GM19239 (cell line): ENCODE measurements around the gene CMSS1.

Experiments used
- DNase-seq: peaks from one replicate; pipeline ENCODE4 v3.0.0; 2011; ENCODE audit warnings: low spot score; ENCODE audit not compliant: insufficient read length
- FAIRE-seq: peaks from 2 replicates; lab custom pipeline; 2011; peaks lifted over from hg19 to GRCh38; lab: Jason Lieb, UNC

Gene CMSS1

GRCh38 chr3:100179692-100180349 is 362.2 kb downstream of the CMSS1 start:
- FAIRE-seq: no peak
- no peak for DNase-seq

DNA sequence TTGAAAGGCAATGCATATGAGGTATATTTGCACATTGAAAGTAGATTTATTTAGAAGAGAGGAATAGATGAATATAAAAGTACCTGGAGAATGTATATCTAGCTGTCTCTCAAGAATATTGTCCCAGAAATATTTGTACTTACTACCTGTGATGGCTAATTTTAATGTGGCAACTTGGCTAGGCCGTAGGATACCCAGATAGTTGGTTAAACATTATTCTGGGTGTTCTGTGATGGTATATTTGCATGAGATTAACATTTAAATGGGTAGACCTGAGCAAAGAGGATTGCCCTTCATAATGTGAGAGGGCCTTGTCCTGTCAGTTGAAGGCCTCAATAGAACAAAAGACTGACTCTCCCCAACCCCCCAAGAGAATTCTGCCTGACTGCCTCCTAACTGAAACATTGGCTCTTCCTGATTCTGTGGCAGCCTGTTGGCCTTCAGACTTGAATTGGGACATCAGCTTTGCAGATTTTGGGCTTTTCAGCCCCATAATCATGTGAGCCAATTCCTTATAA is 366.0 kb downstream of the CMSS1 start:
- FAIRE-seq (no peak), DNase-seq (no peak)

GRCh38 chr3:100184948-100185570 is 367.4 kb downstream of the CMSS1 start:
- DNase-seq (no peak), FAIRE-seq (no peak)

GRCh38 chr3:100185847-100186246 is 368.2 kb downstream of the CMSS1 start:
- no peak for FAIRE-seq
- DNase-seq: no peak

DNA sequence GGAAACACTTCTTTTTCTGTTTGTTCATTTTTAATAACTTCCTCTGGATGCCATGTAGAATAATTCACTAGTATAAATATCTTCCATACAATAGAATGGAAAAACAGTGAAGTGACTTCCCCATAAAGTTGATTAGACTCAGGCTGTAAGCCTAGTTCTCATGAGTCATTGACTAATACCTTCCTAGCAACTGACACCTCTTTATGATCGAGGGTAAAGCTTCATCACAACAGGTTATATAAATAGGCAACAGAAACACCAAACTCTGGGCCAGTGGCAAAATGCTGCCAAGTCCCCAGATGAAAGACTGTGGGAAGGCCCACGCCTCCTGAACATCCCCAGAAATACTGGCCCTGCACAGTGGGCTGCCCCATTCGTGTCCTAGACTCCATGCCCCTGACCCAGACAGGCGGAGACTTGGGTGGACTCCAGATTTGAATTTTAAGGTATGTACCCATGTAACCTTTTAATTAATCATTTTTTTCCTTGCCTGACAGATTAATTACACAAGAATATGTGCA is 371.8 kb downstream of the CMSS1 start:
- no peak for DNase-seq
- FAIRE-seq: no peak

GRCh38 chr3:100195375-100195774 is 377.7 kb downstream of the CMSS1 start:
- no peak for DNase-seq
- no peak for FAIRE-seq

- DNase-seq (no peak), FAIRE-seq (no peak)
Observed at GRCh38 chr3:100197876-100198275, 380.2 kb downstream of the CMSS1 start.

- FAIRE-seq: no peak
Observed at GRCh38 chr3:100198579-100199269, 381.1 kb downstream of the CMSS1 start.

GRCh38 chr3:100205171-100205570 is 387.5 kb downstream of the CMSS1 start:
- no peak for FAIRE-seq
- no peak for DNase-seq

More at GRCh38 chr3:100198579-100199269, 381.1 kb downstream of the CMSS1 start:
- no peak for DNase-seq

DNA sequence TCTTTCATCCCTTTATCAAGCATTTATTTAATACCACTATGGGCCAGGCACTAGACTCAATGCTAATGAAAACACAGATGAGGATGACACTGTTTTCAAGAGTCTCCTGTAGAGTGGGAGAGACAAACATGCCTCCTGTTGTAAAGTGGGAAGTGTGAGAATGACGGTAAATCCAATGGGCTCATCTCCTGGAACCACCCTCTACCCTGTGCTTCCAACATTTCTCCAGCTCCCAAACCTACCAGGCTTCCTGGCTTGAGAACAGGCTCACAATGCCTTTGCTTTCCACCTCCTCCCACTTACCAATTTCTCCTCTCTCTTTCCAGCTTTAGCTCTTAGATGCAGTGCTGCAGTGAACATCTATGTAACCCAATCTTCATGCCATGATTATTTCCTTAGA is 389.0 kb downstream of the CMSS1 start:
- DNase-seq: no peak
- FAIRE-seq: no peak

DNA sequence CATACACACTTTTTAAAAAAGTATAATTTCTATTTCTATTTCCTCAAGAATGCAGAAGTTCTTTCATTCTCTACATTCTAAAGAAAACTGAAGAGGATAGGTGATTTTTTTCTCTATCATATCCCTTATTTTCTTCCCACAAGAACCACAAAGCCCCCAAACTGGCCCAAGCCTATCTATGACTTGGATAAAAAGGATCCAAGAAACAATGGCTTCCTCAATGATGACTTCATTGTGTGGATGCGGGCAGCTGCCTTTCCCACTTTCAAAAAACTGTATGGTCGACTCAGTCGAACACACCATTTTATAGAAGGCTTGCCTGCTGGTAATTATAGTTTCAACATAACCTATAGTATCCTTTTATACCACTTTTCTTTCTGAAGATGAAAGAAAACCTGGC is 390.2 kb downstream of the CMSS1 start:
- no peak for FAIRE-seq
- DNase-seq: no peak

DNA sequence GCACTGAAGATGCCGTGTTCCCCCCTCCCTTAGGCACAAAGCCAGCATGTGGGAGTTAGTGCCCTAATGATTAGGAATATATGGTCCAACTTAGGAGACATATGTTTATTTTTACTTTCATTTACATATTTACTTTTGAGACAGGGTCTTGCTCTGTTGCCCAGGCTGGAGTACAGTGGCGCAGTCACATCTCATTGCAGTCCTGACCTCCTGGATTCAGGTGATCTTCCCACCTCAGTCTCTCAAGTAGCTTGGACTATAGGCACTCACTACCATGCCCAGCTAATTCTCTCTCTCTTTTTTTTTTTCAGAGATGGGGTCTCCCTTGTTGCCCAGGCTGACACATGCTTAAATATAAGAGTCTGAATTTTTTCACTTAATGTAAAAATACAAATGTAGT is 391.5 kb downstream of the CMSS1 start:
- DNase-seq: no peak
- FAIRE-seq: no peak

DNA sequence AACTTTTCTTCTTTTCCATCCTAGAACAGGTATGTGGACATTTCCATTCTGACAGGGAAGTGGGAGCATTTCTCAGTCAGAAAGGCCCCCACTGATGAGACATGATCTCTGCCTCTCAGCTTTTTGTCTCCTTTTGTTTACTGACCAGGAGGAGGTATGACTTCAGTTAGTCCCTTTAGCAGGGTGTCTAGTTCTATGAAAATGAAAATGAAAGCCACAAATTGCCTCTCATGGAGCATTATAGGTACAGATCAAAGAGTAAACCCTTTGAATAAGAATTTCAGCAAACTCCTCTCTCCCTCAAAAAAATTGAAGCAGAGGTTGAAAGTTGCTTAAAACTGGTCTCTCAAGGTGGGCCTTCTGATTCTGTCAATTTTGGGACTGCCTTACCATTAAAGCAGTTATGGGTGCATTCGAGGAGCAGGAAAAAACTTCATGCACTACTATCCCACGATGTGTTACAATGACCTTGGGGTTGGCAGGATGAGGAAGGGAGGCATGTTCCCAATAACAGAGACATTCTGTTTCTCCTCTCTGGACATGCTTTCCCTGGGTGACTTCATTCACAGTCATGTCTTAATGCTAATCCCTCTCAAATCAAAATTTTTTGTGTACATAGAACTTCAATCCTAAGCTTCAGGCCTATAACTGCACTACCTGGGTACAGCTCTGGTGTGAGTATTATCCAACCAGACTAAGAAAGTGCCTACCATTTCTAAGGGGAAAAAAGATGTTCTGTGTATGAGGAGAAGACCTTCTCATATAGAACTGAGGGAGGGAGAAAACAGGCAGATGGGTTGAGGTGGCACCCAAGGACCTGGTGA is 392.5 kb downstream of the CMSS1 start:
- peak; percentile 54 for DNase-seq
- peak; percentile 91 for FAIRE-seq

GRCh38 chr3:100210772-100211135 is 393.1 kb downstream of the CMSS1 start:
- FAIRE-seq (no peak), DNase-seq (no peak)

- FAIRE-seq: no peak
- no peak for DNase-seq
Observed at GRCh38 chr3:100213891-100214573, 396.4 kb downstream of the CMSS1 start.

DNA sequence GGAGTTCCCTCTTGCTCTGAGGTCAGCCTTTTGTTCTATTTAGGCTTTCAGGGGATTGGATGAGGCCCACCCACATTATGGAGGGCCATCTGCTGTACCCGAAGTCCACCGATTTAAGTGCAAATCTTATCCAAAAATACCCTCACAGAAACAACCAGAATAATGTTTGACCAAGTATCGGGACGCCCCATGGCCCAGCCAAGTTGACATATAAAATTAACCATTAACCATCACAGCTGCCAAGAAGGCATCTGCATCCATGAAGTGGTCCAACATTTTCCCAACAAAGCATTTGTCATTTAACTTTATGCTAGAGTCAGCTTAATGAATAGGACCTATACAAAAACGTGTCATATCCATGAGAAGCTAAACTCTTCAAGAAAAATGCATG is 396.9 kb downstream of the CMSS1 start:
- no peak for FAIRE-seq

DNA sequence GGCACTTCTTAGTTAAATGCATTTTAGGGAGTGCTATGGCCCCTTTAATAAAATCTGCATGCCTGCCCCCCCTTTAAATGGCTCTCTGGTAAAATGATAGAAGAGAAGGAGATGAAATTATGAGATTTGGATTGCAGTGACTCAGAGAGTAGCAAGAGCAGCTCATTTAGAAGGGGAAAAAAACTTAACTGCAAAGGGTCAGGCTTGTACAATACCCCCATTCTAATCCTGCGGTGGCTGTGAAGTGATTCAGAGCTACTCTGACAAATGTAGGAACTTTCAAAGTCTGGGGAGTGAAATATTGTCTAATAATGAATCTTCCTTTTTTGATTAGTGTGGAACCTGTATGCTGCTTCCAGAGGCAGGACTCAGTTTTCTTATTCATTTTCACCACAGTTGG is 399.1 kb downstream of the CMSS1 start:
- no peak for DNase-seq
- FAIRE-seq: no peak

More for the DNA sequence above, 396.9 kb downstream of the CMSS1 start:
- DNase-seq: no peak

GRCh38 chr3:100221159-100221558 is 403.5 kb downstream of the CMSS1 start:
- FAIRE-seq: no peak
- no peak for DNase-seq

- DNase-seq (no peak), FAIRE-seq (no peak)
Observed at GRCh38 chr3:100225193-100225592, 407.5 kb downstream of the CMSS1 start.

- DNase-seq: no peak
- FAIRE-seq: no peak
Observed at GRCh38 chr3:100225883-100226282, 408.2 kb downstream of the CMSS1 start.
